ENCODE data around the gene HEPACAM2. TPM values are rescaled to one million over a fixed set of nuclear protein-coding genes. Genes with fewer than 3 reads are reported as not detected.

HEPACAM2 gene
- under 1 TPM in 1 of 2 donors, not detected in 1; 0.55 TPM for total RNA-seq

DNA sequence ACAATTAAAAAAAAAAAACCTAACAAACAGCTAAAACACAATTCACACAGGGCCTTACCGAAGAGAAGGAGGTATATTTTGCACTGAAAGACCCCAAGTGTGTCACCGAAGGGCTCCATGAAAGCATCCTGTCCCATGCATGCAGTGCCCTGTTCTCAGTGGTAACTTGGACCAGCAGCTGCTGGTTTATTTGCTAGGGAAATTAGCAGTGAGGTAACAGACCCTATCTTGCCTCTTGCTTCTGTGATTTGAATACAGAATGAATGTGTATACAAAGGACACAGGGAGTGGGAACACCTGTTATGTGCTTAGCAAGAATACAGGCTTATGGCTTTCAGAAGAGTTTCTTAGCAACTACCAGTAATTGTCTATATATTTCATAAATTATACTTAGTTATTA lies at the start of gene HEPACAM2:
Gene HEPACAM2, minus strand, starts transcription at position 160 of the 400 bp plus-strand sequence.
- no peak within 1 kb of the TSS for H3K27ac Mint-ChIP-seq
- no peaks in the 10 kb centered on the region for H3K9me3 Mint-ChIP-seq
- H3K36me3 Mint-ChIP-seq = no peaks in the 10 kb centered on the region
- no peak for DNase-seq (ENCODE audit: low spot score in 2 of 2)
- ATAC-seq = no peak

DNA sequence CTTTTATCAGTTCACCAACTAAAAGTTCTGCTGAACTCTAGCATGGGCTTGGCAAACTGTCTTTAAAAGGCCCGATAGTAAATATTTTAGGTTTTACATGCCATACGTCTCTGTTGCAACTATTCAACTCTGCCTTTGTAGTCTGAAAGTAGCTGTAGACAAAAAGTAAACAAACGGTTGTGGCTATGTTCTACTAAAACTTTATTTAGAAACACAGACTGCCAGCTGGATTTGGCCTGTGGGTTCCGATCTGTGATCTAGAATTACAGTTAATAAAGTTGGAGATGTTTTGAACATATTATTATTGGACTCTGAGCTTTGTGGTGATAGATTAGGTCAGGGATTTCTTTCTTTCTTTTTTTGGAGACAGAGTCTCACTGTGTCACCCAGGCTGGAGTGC lies 39.0 kb upstream of the HEPACAM2 start:
- H3K36me3 Mint-ChIP-seq = no peaks in the 10 kb centered on the region
- no peaks in the 10 kb centered on the region for H3K9me3 Mint-ChIP-seq
- DNase-seq (ENCODE audit: low spot score in 2 of 2) (no peak), ATAC-seq (no peak)
- H3K27ac Mint-ChIP-seq = no peak overlapping the region

DNA sequence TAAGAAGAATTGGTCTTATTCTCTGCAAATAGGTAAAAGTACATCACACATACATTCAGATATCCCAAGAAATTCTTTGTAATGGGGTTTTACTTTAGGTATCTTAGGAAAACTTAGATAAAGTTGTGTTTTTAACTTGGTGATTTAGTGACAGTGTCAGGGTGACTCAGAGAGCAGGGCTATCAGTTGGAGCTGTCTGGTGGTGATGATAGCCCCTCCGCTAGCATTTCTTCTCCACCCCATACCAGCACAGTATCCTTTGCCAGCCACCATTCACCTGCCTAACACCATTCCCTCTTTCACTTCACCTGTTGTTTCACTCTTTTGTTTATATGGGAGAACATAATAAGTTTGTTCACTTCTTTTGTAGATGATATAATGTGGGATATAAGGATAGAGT lies 36.3 kb upstream of the HEPACAM2 start:
- Mint-ChIP-seq H3K9me3 (no peaks in the 10 kb centered on the region), H3K36me3 (no peaks in the 10 kb centered on the region), H3K27ac (no peak overlapping the region)
- DNase-seq (ENCODE audit: low spot score in 2 of 2) = no peak
- no peak for ATAC-seq

DNA sequence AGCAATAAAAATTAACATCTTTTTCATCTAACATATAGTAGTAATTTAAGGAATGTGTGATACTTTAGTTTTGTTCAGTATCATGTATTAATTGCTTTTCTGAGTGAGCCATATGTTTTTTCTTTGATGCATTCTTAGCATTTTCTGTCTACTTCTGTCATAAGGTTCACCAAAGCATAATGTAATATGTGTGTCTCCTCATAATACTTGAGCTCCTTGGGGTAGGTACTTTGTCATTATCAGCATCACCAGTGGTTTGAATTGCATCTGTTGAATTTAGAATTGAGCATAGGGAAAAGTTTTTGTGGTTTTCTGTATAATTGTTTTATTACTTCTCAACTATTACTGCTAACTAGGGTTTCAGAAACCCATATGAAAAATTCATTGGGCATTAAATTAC lies 32.4 kb upstream of the HEPACAM2 start:
- no peak for ATAC-seq
- H3K36me3 Mint-ChIP-seq = no peaks in the 10 kb centered on the region
- H3K27ac Mint-ChIP-seq = no peak overlapping the region
- no peaks in the 10 kb centered on the region for H3K9me3 Mint-ChIP-seq
- DNase-seq (ENCODE audit: low spot score in 2 of 2) = no peak

DNA sequence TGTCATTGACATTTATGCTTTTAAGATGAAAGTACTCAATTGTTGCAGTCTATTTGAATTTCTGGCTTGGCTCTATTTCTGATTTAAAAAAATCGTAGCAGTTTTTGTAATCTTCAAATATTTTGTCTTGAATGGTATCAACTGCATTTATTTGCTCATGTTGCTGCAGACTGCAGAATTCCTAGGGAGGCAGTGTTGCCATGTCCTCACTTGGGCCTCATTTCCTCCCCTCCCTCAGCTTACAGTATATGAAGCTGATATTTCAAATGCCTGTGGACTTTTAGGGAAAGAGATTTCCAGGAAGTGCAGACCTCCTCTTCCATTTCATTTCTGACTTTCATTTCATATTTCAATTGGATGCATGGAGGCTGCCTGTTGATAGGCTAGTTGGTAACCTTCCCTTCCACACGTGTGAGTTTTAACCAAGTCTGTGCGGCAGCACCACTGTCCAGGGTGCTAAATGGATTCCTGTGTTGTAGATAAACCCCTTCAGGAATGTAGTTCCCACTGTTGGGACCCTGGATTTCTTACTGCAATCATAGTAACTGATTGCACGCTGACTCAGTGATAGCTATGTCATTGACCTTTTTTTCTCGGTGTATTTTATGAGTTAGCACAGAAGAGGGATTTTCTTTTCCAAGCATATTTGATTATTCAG lies 23.4 kb upstream of the HEPACAM2 start:
- H3K9me3 Mint-ChIP-seq = no peaks in the 10 kb centered on the region
- no peak for ATAC-seq
- no peaks in the 10 kb centered on the region for H3K36me3 Mint-ChIP-seq
- no peak overlapping the region for H3K27ac Mint-ChIP-seq
- DNase-seq (ENCODE audit: low spot score in 2 of 2) = no peak

DNA sequence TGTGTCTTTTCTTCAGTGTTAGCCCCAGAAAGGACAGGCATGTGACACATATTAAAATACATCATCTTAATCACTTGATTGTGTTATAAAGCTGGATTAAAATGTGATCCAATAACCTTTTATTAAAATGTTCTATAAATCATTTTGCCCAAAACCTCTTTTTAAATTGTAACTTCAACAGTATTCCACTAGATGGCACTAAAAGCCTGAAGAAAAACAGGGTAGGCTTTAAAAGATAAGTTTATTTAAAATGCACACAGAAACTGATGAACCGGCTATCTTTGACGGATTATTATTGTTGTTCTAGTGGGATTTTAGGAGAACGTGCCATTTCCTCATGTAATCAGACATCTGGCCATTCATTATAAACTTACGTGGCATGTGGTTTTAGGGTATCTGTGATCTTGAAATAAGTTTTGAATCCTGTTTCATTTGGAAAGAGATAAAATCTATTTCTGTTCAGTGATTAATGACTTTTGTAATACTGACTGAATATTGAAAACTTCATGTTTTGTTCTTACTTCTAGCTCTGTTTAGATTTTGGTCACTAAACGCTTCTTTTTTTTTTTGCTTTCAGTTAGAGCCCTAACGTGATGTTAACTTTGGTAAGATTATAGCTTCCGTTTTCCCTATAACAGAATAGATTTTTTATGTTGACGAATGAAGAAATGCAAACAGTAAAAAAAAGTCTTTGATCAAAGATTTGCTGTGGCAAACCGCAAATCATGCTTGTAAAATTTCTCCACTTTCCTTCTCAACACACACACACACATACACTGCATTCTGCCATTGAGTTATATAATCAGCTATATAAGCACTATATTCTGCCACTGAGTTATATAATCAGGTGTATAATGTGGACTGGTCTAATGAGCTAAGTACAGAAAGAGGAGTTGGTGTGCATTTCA lies 19.5 kb upstream of the HEPACAM2 start:
- ATAC-seq = no peak
- no peak for DNase-seq (ENCODE audit: low spot score in 2 of 2)
- H3K27ac Mint-ChIP-seq = no peak overlapping the region
- no peaks in the 10 kb centered on the region for H3K36me3 Mint-ChIP-seq
- no peaks in the 10 kb centered on the region for H3K9me3 Mint-ChIP-seq

DNA sequence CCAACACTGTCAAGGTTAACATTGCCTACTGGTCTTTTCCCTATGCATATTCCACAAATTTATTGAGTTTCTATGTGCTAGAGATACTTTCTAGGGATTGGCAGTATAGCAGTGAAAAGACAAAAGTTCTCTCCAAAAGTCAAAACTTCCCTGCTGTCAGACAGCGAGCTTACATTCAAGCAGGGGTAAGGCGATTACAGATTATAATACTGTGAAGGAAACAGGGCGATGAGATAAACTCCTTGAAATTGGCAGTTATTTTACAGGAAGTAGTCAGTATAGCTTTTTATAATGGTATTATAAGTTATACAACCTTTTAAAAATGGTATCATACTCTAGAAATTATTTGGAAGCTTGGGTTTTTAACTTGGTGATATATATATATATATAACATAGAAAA lies 15.8 kb upstream of the HEPACAM2 start:
- ATAC-seq = no peak
- Mint-ChIP-seq H3K27ac (no peak overlapping the region), H3K36me3 (no peaks in the 10 kb centered on the region), H3K9me3 (no peaks in the 10 kb centered on the region)
- no peak for DNase-seq (ENCODE audit: low spot score in 2 of 2)

DNA sequence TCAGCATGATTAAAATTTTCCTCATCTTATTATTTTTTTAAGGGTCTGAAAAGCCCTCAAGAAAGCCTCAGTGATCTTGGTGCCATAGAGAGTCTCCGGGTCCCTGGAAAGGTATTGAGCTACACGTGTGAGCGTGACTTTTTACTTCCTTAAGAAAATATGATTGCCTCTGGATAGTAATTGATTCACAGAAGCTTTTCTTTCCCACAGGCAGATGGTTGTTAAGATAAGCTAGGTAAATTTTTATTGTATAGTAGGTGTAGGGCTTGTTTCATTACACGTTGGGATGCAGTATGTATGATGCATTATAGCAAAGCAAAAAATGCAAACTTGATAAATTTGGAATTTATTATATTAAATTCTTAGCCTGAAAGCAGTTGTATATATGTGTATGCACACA lies 13.6 kb upstream of the HEPACAM2 start:
- no peaks in the 10 kb centered on the region for H3K9me3 Mint-ChIP-seq
- DNase-seq (ENCODE audit: low spot score in 2 of 2) (no peak), ATAC-seq (no peak)
- H3K27ac Mint-ChIP-seq = no peak overlapping the region
- no peaks in the 10 kb centered on the region for H3K36me3 Mint-ChIP-seq

DNA sequence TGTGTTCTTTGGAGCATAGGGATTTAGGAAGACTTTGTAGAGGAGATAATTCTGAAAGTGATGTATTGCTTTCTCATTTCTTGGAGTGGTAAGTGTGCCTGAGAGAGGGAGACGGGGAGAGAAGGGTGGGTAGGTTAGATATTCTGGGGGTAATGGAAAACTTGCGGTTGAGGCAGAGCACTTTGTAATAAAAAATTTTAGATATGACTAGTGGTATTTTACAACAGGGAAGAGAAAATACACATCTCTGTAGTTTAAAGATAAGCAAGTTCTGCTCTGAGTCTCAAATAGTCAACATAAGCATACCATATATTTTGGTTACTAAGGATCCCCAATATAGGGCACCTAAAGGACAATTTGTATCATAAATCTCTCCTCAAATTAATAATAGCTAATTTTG lies 12.5 kb upstream of the HEPACAM2 start:
- no peak overlapping the region for H3K27ac Mint-ChIP-seq
- no peak for ATAC-seq
- H3K9me3 Mint-ChIP-seq = no peaks in the 10 kb centered on the region
- H3K36me3 Mint-ChIP-seq = no peaks in the 10 kb centered on the region
- DNase-seq (ENCODE audit: low spot score in 2 of 2) = no peak

DNA sequence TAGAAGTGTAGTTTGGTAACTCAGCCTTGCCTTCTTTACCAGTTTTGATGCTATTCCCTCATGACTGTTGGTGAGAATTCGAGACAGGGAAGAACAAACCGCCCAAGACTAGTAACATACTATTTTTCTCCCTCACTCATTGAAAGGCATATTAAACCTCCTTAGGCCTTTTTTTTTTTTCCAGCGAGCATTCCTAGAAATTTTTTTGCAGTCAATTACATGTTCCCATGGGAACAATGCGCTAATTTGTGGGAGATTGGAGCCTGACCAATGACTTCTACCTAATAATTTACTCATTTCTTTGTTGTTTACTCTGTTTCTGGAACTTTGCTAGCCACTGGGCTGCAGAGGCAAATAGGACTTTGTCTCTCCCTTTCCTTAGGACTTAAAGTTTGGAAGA lies 11.9 kb upstream of the HEPACAM2 start:
- ATAC-seq (no peak), DNase-seq (ENCODE audit: low spot score in 2 of 2) (no peak)
- H3K36me3 Mint-ChIP-seq = no peaks in the 10 kb centered on the region
- H3K27ac Mint-ChIP-seq = no peak overlapping the region
- no peaks in the 10 kb centered on the region for H3K9me3 Mint-ChIP-seq

DNA sequence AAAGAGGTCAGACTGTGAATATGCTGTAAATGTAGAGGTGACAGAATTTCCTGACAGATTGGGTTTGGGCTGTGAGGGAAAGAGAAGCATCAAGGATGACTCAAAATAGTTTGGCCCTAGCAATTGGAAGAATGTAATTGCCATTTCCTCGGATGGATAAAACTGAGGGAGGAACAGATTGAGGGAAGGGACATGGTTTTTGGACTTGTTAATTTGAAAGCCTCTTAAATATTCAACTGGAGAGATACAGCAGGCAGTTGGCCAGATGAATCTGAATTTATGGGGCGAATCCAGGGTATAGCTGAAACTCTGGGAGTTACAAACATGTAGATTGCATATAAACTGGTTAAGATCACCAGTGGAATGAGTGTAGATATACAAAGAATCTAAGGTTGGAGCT lies 9.3 kb upstream of the HEPACAM2 start:
- DNase-seq (ENCODE audit: low spot score in 2 of 2) = no peak
- Mint-ChIP-seq H3K36me3 (peaks cover 7 to 9% of the 10 kb centered on the region in 2 donors), H3K27ac (no peak overlapping the region), H3K9me3 (no peaks in the 10 kb centered on the region)
- ATAC-seq = no peak

DNA sequence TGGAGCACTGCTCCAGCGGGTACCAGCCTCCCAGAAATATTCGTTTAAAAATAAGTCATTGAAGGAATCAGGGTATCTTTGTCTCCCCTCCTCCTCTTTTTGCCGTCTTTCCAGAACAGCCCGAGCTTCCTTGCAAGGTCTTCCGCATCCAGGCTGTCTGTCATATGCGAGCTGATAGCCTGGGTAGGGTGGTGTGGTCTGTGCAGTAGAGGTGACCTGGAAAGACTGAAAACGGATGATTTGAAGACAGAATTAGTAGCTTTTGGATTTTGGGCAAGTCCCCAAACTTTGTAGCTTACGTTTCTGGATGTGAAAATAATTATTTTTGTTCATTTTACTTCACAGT lies 6.4 kb upstream of the HEPACAM2 start:
- H3K27ac Mint-ChIP-seq = peak overlapping the region; percentile 84 to 94
- no peak for DNase-seq (ENCODE audit: low spot score in 2 of 2)
- peaks cover 7 to 9% of the 10 kb centered on the region in 2 donors for H3K36me3 Mint-ChIP-seq
- H3K9me3 Mint-ChIP-seq = no peaks in the 10 kb centered on the region
- peak in 1 of 2 donors; percentile 9 for ATAC-seq

DNA sequence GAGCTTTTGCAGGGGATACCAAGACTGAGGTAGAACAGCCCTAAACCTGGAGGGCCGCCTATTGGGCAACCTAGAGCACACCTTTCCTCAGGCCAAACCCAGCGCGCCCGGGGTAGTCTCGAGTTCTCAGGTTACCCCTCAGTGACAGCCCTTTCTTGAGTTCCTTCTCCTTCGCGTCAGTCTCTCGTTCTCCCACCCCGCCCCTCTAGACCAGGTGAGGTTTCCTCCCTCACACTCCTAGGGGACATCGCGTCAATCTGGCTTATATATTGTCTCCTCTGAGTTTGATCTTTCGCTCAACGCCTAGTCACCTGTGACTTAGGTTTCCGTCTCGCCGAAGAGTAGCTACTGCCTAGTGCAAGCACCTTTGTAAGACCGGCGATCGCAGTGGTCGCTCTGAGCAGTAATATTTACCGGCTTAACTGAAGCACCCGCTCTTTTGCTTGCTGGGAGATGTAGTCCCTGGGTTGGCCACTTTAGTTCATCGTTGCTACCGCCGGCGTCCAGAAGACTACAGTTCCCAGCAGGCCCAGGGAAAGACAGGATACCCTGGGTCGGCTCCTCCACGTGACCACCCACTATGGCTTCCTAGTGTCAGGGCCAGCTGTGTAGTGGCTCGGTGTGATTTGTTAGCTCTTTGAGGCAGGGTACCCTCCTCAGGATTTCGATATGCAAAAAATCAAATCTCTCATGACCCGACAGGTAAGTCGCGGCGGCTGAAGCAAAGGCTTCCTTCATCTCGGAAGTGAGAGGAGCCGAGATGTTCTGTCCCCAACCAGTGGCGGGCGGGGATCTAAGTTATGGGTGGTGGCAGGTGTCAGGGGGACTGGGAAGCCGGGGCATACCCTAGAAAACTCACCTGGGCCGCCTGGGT lies 5.8 kb upstream of the HEPACAM2 start, which contains the start of gene VPS50:
Gene VPS50, plus strand, starts transcription at position 568 of the 874 bp plus-strand sequence. Its CDS starts 102 bp downstream, at position 670.
- Mint-ChIP-seq H3K36me3 (peaks cover 7 to 9% of the 10 kb centered on the region in 2 donors), H3K9me3 (no peaks in the 10 kb centered on the region), H3K27ac (peak within 1 kb of the TSS; percentile 84 to 94)
- ATAC-seq (peak; percentile 99), DNase-seq (ENCODE audit: low spot score in 2 of 2) (peak; percentile 84 to 92)

DNA sequence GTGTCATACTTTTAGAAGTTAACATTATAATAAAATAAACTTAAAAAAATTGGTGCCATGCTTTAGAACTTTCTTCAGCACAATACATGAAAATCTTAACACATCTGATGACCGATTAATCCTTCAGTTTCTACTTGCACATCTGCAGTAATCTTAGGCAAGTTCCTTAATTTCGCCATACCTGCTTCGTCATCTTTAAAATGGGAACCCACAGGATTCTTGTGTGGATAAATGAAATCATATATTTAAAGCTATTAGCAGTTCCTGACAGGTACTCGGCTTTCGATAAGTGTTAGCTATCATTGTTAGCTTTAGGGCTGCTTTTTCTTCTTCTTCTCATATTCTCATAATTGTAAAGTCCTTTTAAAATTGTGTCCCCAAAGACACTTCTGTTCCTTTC lies 5.0 kb upstream of the HEPACAM2 start:
- peak overlapping the region; percentile 84 to 94 for H3K27ac Mint-ChIP-seq
- no peak for DNase-seq (ENCODE audit: low spot score in 2 of 2)
- peaks cover 7 to 9% of the 10 kb centered on the region in 2 donors for H3K36me3 Mint-ChIP-seq
- no peaks in the 10 kb centered on the region for H3K9me3 Mint-ChIP-seq
- no peak for ATAC-seq

DNA sequence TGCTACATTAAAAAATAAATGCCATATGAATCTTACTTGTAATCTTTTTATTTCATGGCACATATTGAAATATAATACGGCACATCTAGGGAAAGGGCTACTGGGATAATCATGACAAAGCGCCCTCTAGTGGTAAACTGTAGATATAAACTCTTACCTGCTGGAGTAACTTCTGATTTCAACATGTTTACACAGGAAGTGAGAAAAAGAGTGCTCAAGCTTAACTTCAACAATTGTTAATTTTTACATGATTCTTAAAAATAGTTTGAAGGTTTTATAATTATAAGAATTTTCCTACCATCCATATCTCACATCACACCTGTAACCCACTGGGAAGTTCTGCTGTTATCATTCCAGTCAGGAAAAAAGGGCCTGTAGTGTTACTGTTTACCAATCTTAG lies 2.0 kb upstream of the HEPACAM2 start:
- no peaks in the 10 kb centered on the region for H3K9me3 Mint-ChIP-seq
- ATAC-seq (no peak), DNase-seq (ENCODE audit: low spot score in 2 of 2) (peak in 1 of 2 donors; percentile 19)
- no peak overlapping the region for H3K27ac Mint-ChIP-seq
- H3K36me3 Mint-ChIP-seq = peaks cover 7 to 9% of the 10 kb centered on the region in 2 donors

DNA sequence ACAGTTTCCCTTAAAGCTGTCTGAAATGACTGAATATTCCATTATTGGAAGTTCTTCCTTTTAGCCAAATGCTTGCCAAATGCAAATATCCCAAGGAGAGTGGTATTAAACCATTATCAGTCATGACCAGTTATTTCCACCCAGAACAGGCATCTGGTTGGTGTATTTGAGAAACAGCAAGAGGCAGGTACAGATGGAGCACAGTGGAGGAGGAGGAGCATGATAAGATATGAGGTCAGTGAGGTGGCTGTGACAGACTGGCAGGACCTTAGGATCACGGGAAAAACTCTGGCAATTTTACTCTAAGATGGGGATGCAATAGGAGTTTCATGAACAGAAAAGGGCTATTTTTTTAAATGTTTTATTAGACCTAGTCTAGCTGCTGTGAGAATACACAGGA lies 6.4 kb downstream of the HEPACAM2 start:
- ATAC-seq = no peak

More for the DNA sequence above, 6.4 kb downstream of the HEPACAM2 start:
- Mint-ChIP-seq H3K36me3 (no peaks in the 10 kb centered on the region), H3K27ac (no peak overlapping the region), H3K9me3 (no peaks in the 10 kb centered on the region)
- DNase-seq (ENCODE audit: low spot score in 2 of 2) = no peak
